Left hindlimb (tissue), 1 donor: ENCODE data around the gene TLE1.
"Not testable (repeated sequence)": the region's sequence is repeated elsewhere in the genome, so short reads cannot be mapped to it uniquely, and the experiment has no call there.

Source experiments
- DNase-seq: peaks from one replicate; pipeline ENCODE4 v3.0.0-alpha.2; 2018

Gene TLE1

GRCh38 chr9:81652058-81652687 is 37.2 kb downstream of the TLE1 start:
- no peak for DNase-seq

- no peak for DNase-seq
Observed at GRCh38 chr9:81650586-81651515, 38.5 kb downstream of the TLE1 start.

GRCh38 chr9:81649475-81650240 is 39.7 kb downstream of the TLE1 start:
- DNase-seq = no peak

- no peak for DNase-seq
Observed at GRCh38 chr9:81648891-81649290, 40.5 kb downstream of the TLE1 start.

GRCh38 chr9:81646337-81646736 is 43.0 kb downstream of the TLE1 start:
- no peak for DNase-seq

GRCh38 chr9:81644513-81644912 is 44.8 kb downstream of the TLE1 start:
- DNase-seq = not testable (repeated sequence)

- DNase-seq = no peak
Observed at GRCh38 chr9:81637276-81637675, 52.1 kb downstream of the TLE1 start.

- DNase-seq = no peak
Observed at GRCh38 chr9:81636255-81636599, 53.1 kb downstream of the TLE1 start.

GRCh38 chr9:81635521-81636254 is 53.7 kb downstream of the TLE1 start:
- no peak for DNase-seq

GRCh38 chr9:81634915-81635516 is 54.3 kb downstream of the TLE1 start:
- no peak for DNase-seq

GRCh38 chr9:81633952-81634854 is 55.1 kb downstream of the TLE1 start:
- DNase-seq = no peak

- DNase-seq = no peak
Observed at GRCh38 chr9:81632599-81632998, 56.7 kb downstream of the TLE1 start.

- no peak for DNase-seq
Observed at GRCh38 chr9:81631218-81631745, 58.1 kb downstream of the TLE1 start.

GRCh38 chr9:81629440-81629839 is 59.9 kb downstream of the TLE1 start:
- DNase-seq = no peak

- DNase-seq = no peak
Observed at GRCh38 chr9:81628897-81629296, 60.5 kb downstream of the TLE1 start.

- DNase-seq = no peak
Observed at GRCh38 chr9:81627481-81627880, 61.9 kb downstream of the TLE1 start.

- no peak for DNase-seq
Observed at GRCh38 chr9:81626511-81626910, 62.8 kb downstream of the TLE1 start.

- no peak for DNase-seq
Observed at GRCh38 chr9:81625969-81626368, 63.4 kb downstream of the TLE1 start.

GRCh38 chr9:81623778-81624177 is 65.6 kb downstream of the TLE1 start:
- DNase-seq = no peak

- no peak for DNase-seq
Observed at GRCh38 chr9:81622471-81623255, 66.7 kb downstream of the TLE1 start.
